Fibroblast of villous mesenchyme (primary cell): ENCODE measurements around the gene MED15. TPM values are rescaled to one million over a fixed set of nuclear protein-coding genes. Genes with fewer than 3 reads are reported as not detected.

Experiments
- DNase-seq: peaks from one replicate; pipeline ENCODE4 v3.0.0-alpha.2; 2010; ENCODE audit warnings: low read depth
- H3K4me3 ChIP-seq: 2 replicates; pipeline ENCODE4 v1.5.1; 2011; ENCODE audit warnings: low read depth, mild to moderate bottlenecking, low read length
- small RNA-seq: library from RNA; depleted of rRNA; stranded (forward); fragments of <200 nt; gene quantifications from one replicate; pipeline ENCODE3, GENCODE V24; 2012
- total RNA-seq: library from RNA; depleted of rRNA; stranded (reverse); fragments of >200 nt; gene quantifications from 2 replicates; pipeline ENCODE4 v1.2.3, GENCODE V29; 2012
- TF ChIP-seq, protein P1 (sequence below): IDR thresholded peaks from 2 replicates; pipeline ENCODE4 v1.5.1; 2012; ENCODE audit warnings: low read depth, mild to moderate bottlenecking, low read length; ENCODE audit not compliant: insufficient read depth

MED15 gene
- total RNA-seq, 1 donor = 51.0 TPM

DNA sequence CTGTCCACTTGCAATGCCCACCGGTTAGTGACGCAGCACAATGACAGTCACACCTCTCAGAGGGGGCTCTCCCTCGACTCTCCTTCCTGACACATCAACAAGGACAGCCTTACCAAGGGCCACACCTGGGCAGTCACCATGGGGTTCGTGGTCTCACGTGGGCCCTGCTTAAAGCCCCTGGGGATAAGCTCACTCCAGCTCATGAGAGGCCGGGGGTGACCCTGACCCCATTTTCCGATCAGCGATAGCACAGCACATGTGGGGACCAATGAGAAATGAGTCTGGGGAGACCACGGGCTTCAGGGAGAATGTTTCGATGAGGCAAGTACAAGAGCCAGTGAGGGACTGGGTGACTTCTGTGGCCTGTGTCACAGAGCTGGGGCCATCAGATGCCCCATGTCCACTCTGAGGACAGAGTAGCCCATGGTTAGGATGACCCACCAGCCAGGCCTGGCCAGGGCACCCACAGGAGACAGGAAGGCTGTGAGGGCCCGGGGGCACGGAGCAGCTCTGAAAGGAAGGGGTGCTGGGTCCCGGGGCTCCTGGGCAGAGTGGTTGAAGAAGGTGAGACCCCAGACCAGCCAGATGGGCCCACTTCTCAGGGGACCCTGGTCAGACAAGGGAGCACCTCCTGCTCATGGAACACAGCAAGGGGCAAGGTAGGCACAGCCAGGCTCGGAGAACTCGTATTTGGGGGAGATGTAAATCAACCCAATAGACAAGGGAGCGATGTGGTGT lies 128.8 kb downstream of the MED15 start:
- TF ChIP-seq, protein P1, sequence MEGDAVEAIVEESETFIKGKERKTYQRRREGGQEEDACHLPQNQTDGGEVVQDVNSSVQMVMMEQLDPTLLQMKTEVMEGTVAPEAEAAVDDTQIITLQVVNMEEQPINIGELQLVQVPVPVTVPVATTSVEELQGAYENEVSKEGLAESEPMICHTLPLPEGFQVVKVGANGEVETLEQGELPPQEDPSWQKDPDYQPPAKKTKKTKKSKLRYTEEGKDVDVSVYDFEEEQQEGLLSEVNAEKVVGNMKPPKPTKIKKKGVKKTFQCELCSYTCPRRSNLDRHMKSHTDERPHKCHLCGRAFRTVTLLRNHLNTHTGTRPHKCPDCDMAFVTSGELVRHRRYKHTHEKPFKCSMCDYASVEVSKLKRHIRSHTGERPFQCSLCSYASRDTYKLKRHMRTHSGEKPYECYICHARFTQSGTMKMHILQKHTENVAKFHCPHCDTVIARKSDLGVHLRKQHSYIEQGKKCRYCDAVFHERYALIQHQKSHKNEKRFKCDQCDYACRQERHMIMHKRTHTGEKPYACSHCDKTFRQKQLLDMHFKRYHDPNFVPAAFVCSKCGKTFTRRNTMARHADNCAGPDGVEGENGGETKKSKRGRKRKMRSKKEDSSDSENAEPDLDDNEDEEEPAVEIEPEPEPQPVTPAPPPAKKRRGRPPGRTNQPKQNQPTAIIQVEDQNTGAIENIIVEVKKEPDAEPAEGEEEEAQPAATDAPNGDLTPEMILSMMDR = no peak
- no peak for DNase-seq
- no peak overlapping the region for H3K4me3 ChIP-seq

DNA sequence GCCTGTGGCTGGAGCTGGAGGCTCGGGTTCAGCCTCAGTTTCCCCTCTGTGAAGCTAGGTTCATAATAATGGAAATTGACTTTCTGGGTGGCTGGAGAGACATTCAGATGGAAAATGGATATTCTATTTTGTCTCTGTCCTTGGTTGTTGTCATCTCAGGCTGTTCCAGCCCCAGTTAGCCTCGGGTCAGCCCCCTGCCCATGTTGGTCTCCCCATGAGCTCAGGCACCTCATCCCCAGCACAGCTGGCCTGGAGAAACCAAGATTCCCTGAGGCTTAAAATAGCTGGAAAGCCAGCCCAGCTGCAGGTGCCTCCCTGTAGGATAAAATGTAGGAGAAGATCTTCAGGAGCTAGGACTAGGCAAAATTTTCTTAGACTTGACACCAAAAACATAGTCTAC lies 129.5 kb downstream of the MED15 start:
- DNase-seq = no peak
- TF ChIP-seq, protein P1 = no peak

More for the DNA sequence above, 129.5 kb downstream of the MED15 start:
- no peak overlapping the region for H3K4me3 ChIP-seq

Small RNA genes within 50 kb of the gene (small RNA-seq; reads per million reads assigned to genes)
- gene IGLL4P = not detected
- not detected for gene RF00019
- not detected for gene RN7SL812P
- gene RNY1P9 = not detected

Other genes with a start within 250 kb of the MED15 start
- 0.97 and 1.3 TPM in 2 replicates for gene RTN4R, start 239.3 kb upstream of the MED15 start, total RNA-seq
- gene DGCR6L, start 187.6 kb upstream of the MED15 start, total RNA-seq = 47.1 and 63.1 TPM in 2 replicates
- 10.3 and 10.8 TPM in 2 replicates for gene ZNF74, start 113.5 kb upstream of the MED15 start, total RNA-seq
- 15.5 and 26.4 TPM in 2 replicates for gene SCARF2, start 69.8 kb upstream of the MED15 start, total RNA-seq
- gene KLHL22, start 11.8 kb upstream of the MED15 start, total RNA-seq = 29.3 and 31.1 TPM in 2 replicates